A673 (cell line): ENCODE data around the gene IRS2.

Experiments
- CTCF ChIP-seq: fragments of 300-800, 200-600 bp; sonication (generic); conservative IDR thresholded peaks from 2 replicates; pipeline ENCODE4 v1.5.1; 2017; ENCODE audit warnings: low read depth, mild to moderate bottlenecking, antibody characterized with exemption, low read length, moderate library complexity, mixed read lengths
- EZH2 ChIP-seq: fragments of 200-600 bp; sonication (generic); IDR thresholded peaks from 2 replicates; pipeline ENCODE4 v1.6.1; 2017; ENCODE audit warnings: borderline replicate concordance, low read depth, mild to moderate bottlenecking, mixed read lengths, antibody characterized with exemption, low read length; ENCODE audit not compliant: poor library complexity, severe bottlenecking

DNA sequence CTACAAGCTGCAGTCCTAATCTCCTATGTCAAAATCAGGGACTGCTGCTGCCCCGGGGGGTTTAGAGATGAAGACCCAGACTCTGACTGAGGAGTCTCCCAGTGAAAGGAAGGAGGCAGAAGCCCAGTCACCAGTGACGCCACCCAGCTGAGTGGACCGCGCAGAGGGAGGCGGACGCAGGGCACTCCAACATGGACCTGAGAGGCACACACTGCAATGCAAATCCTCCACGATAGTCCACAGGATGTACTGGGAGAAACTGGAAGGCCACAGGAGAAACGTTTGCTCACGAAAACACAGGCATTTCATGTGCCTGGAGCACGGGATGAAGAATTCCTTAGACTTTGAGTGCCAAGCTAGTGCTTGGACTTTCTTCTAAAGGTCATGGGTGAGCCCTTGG is 58.3 kb downstream of the IRS2 start:
- TF ChIP-seq CTCF (no peak), EZH2 (no peak)
